Measurements from ENCODE around the gene OR11A1.

- TF ChIP-seq CTCF (conservative IDR thresholded peaks at IDR 0.05; ENCODE audit: low read depth, low read length): no peak
- TF ChIP-seq EZH2 (IDR thresholded peaks at IDR 0.05; ENCODE audit: borderline replicate concordance, low read depth, low read length, poor library complexity, severe bottlenecking): no peak
Observed at GRCh38 chr6:29424575-29424974, 32.3 kb downstream of the OR11A1 start.
